ENCODE data around the gene SLC22A23.
A peak's percentile ranks its signal among the peaks of the same experiment; 100 is the strongest.
"Not testable (repeated sequence)": the region's sequence is repeated elsewhere in the genome, so short reads cannot be mapped to it uniquely, and the experiment has no call there.

The SLC22A23 gene

DNA sequence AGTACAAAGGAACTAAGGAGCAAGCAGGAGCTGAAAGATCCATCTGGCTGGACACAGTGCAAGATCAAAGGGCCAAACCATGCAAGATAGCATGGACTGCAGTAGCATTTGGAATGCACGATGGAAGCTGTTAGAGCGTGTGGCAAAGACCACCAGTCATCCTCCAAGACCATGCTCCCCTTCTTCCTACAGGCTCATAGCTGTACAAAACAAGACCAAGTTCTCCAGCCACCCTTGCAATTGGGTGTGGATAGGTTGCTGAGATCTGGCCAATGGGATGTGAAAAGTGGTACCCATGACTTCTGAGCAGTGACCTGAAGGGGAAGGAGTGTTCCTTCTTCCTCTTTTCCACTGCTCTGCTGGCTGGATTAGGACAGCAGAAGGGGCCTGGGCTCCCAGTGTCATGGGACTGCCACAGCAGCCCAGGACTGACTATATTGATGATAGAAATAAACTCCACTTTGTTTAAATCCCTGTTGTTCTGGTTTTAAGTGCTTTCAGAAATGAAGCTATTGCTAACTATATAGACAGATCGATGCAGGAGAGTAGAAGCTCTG, 64.9 kb downstream of the SLC22A23 start:
- Histone ChIP-seq H3K4me1 (ENCODE audit: control insufficient read depth, insufficient read depth, low read length, unreplicated experiment) (peaks cover 38% of the 10 kb centered on the region), H2AFZ (ENCODE audit: low read length, unreplicated experiment) (no peak overlapping the region), H3K4me3 (ENCODE audit: low read depth, low read length) (no peak overlapping the region), H3K27ac (ENCODE audit: low read depth, low read length) (peak overlapping the region; percentile 96), H3K36me3 (ENCODE audit: insufficient read depth, low read length) (no peaks in the 10 kb centered on the region), H3K79me2 (ENCODE audit: control insufficient read depth, insufficient read depth, low read length, unreplicated experiment) (peaks cover 2% of the 10 kb centered on the region), H3K27me3 (ENCODE audit: insufficient read depth, low read length) (no peaks in the 10 kb centered on the region)

DNA sequence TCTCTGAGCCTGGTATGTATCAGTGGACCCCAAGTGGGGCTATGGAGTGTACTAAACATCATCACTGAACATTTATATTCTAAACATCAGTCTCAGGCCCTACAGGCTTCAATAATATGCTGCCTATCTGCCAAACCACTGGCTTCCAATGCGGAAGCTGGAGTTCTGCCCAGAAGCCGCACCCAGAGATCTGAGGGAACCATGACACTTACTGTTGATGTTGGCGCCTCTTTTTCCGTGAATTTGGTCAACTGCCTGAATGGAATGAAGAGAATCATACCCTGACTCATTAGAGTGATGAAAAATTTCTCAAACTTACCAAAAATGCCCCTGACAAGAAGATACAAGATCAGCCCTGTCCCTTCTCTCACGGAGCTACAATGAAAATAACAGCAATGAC, 66.2 kb downstream of the SLC22A23 start:
- no peaks in the 10 kb centered on the region for H3K27me3 ChIP-seq (ENCODE audit: insufficient read depth, low read length)
- H2AFZ ChIP-seq (ENCODE audit: low read length, unreplicated experiment), result peak overlapping the region; percentile 26
- H3K4me3 ChIP-seq (ENCODE audit: low read depth, low read length), result peak overlapping the region; percentile 31; the same call in 1 of the 2 replicates
- H3K79me2 ChIP-seq (ENCODE audit: control insufficient read depth, insufficient read depth, low read length, unreplicated experiment), result peaks cover 2% of the 10 kb centered on the region
- H3K4me1 ChIP-seq (ENCODE audit: control insufficient read depth, insufficient read depth, low read length, unreplicated experiment), result peaks cover 42% of the 10 kb centered on the region
- H3K36me3 ChIP-seq (ENCODE audit: insufficient read depth, low read length), result no peaks in the 10 kb centered on the region
- H3K27ac ChIP-seq (ENCODE audit: low read depth, low read length), result peak overlapping the region; percentile 96

DNA sequence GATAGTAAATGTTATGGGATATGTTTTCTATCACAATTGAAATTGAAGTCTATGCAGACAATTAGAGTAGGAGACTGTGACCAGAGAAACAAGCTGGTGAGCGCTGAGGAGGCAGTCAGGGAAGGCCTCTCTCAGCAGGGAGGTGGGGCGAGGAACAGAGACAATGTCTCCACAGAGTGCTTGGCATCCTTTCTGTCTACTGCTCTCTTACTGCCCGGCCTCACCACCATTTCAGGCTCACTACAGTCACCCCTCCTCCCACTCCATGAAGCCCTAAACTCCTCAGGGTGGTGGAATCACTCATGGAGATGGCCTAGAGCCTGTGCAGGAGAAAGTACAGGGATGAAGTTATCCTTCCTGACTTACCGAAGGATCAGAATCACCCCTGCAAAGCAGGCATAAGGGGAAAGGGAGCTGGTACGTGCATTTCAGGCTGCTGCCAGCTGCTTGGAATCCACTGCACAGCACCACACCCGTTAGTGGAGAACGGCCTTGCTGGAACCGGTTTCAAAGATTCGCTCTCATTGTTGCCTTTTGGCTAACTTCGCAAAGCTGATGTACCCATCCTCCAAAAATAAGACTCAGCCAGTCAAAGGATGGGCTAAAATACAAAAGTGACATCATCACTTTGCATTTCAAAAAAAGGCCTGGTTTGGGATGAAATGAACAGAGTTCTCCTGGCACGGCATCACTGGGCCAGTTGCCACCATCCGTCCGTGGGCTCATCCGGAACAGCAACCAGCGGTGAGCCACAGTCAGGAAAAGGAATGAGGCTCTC, 67.3 kb downstream of the SLC22A23 start:
- H3K36me3 ChIP-seq (ENCODE audit: insufficient read depth, low read length), result no peaks in the 10 kb centered on the region
- H3K79me2 ChIP-seq (ENCODE audit: control insufficient read depth, insufficient read depth, low read length, unreplicated experiment), result peaks cover 2% of the 10 kb centered on the region
- H3K27me3 ChIP-seq (ENCODE audit: insufficient read depth, low read length), result no peaks in the 10 kb centered on the region

DNA sequence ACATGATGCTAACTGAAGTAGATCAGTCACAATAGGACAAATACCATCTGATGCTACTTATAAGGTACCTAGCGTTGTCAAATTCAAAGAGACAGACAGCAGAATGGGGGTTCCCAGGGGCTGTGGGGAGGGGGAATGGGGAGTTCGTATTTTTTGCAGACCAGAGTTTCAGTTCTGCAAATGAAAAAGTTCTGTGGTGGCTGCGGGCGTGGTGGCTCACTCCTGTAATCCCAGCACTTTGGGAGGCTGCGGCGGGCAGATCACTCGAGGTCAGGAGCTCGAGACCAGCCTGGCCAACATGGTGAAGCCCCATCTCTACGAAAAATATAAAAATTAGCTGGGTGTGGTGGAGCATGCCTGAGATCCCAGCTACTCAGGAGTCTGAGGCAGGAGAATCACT, 68.1 kb downstream of the SLC22A23 start:
- Histone ChIP-seq H3K4me3 (ENCODE audit: low read depth, low read length) (no peak overlapping the region), H3K79me2 (ENCODE audit: control insufficient read depth, insufficient read depth, low read length, unreplicated experiment) (peaks cover 2% of the 10 kb centered on the region), H3K36me3 (ENCODE audit: insufficient read depth, low read length) (no peaks in the 10 kb centered on the region), H3K4me1 (ENCODE audit: control insufficient read depth, insufficient read depth, low read length, unreplicated experiment) (peaks cover 50% of the 10 kb centered on the region), H3K27ac (ENCODE audit: low read depth, low read length) (no peak overlapping the region), H3K27me3 (ENCODE audit: insufficient read depth, low read length) (no peaks in the 10 kb centered on the region), H2AFZ (ENCODE audit: low read length, unreplicated experiment) (no peak overlapping the region)

More for the DNA sequence above, 67.3 kb downstream of the SLC22A23 start:
- Histone ChIP-seq H3K4me3 (ENCODE audit: low read depth, low read length) (peak overlapping the region; percentile 42), H2AFZ (ENCODE audit: low read length, unreplicated experiment) (peak overlapping the region; percentile 19), H3K27ac (ENCODE audit: low read depth, low read length) (peak overlapping the region; percentile 96), H3K4me1 (ENCODE audit: control insufficient read depth, insufficient read depth, low read length, unreplicated experiment) (peaks cover 47% of the 10 kb centered on the region)

- H3K4me3 ChIP-seq (ENCODE audit: low read depth, low read length), result no peak overlapping the region
- H3K4me1 ChIP-seq (ENCODE audit: control insufficient read depth, insufficient read depth, low read length, unreplicated experiment), result peaks cover 52% of the 10 kb centered on the region
- no peaks in the 10 kb centered on the region for H3K36me3 ChIP-seq (ENCODE audit: insufficient read depth, low read length)
- no peaks in the 10 kb centered on the region for H3K27me3 ChIP-seq (ENCODE audit: insufficient read depth, low read length)
- no peak overlapping the region for H2AFZ ChIP-seq (ENCODE audit: low read length, unreplicated experiment)
- H3K79me2 ChIP-seq (ENCODE audit: control insufficient read depth, insufficient read depth, low read length, unreplicated experiment), result peaks cover 2% of the 10 kb centered on the region
- H3K27ac ChIP-seq (ENCODE audit: low read depth, low read length), result no peak overlapping the region
Observed at GRCh38 chr6:3386374-3386857, 70.4 kb downstream of the SLC22A23 start.

- H3K4me1 ChIP-seq (ENCODE audit: control insufficient read depth, insufficient read depth, low read length, unreplicated experiment), result peaks cover 45% of the 10 kb centered on the region
- H3K27ac ChIP-seq (ENCODE audit: low read depth, low read length), result no peak overlapping the region
- H3K4me3 ChIP-seq (ENCODE audit: low read depth, low read length), result no peak overlapping the region
Observed at GRCh38 chr6:3385660-3386151, 71.1 kb downstream of the SLC22A23 start.

DNA sequence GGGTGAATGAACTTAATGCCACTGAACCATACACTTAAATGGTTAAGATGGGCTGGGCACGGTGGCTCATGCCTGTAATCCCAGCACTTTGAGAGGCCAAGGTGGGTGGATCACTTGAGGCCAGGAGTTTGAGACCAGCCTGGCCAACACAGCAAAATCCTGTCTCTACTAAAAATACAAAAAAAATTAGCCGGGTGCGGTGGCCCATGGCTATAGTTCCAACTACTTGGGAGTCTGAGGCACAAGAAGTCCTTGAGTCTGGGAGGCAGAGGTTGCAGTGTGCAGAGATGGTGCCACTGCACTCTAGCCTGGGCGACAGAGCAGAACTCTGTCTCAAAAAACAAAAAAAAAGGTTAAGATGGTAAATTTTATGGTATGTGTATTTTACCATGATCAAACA, 71.7 kb downstream of the SLC22A23 start:
- H2AFZ ChIP-seq (ENCODE audit: low read length, unreplicated experiment); H3K79me2 ChIP-seq (ENCODE audit: control insufficient read depth, insufficient read depth, low read length, unreplicated experiment); H3K4me3 ChIP-seq (ENCODE audit: low read depth, low read length); H3K36me3 ChIP-seq (ENCODE audit: insufficient read depth, low read length); H3K27me3 ChIP-seq (ENCODE audit: insufficient read depth, low read length); H3K27ac ChIP-seq (ENCODE audit: low read depth, low read length): not testable (repeated sequence)
- peaks cover 40% of the 10 kb centered on the region for H3K4me1 ChIP-seq (ENCODE audit: control insufficient read depth, insufficient read depth, low read length, unreplicated experiment)

More at GRCh38 chr6:3385660-3386151, 71.1 kb downstream of the SLC22A23 start:
- Histone ChIP-seq H3K79me2 (ENCODE audit: control insufficient read depth, insufficient read depth, low read length, unreplicated experiment) (peaks cover 2% of the 10 kb centered on the region), H3K27me3 (ENCODE audit: insufficient read depth, low read length) (no peaks in the 10 kb centered on the region), H2AFZ (ENCODE audit: low read length, unreplicated experiment) (no peak overlapping the region), H3K36me3 (ENCODE audit: insufficient read depth, low read length) (no peaks in the 10 kb centered on the region)

GRCh38 chr6:3384241-3385143, 72.4 kb downstream of the SLC22A23 start:
- Histone ChIP-seq H3K4me3 (ENCODE audit: low read depth, low read length) (no peak overlapping the region), H3K79me2 (ENCODE audit: control insufficient read depth, insufficient read depth, low read length, unreplicated experiment) (peaks cover 2% of the 10 kb centered on the region), H3K4me1 (ENCODE audit: control insufficient read depth, insufficient read depth, low read length, unreplicated experiment) (peaks cover 34% of the 10 kb centered on the region), H3K36me3 (ENCODE audit: insufficient read depth, low read length) (no peaks in the 10 kb centered on the region), H3K27ac (ENCODE audit: low read depth, low read length) (no peak overlapping the region), H3K27me3 (ENCODE audit: insufficient read depth, low read length) (no peaks in the 10 kb centered on the region), H2AFZ (ENCODE audit: low read length, unreplicated experiment) (no peak overlapping the region)

DNA sequence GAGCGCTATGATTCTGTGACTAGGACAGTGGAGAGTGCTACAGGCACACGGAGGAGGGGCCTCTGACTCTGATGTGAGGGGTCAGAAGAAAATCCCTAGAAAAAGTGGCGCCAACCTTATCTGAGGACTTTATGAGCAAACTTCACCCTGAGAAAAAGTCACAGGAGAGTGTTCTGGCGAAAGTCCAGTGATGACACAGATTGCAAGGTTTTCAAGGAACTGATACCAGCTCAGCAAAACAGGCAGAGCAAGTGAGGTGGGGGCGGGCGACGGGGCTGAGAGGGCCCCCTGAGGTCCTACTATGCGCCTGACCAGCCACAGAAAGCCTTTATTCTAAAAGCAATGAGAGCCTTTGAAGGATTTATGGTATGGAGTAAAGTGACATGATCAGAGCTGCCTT, 73.3 kb downstream of the SLC22A23 start:
- H3K36me3 ChIP-seq (ENCODE audit: insufficient read depth, low read length), result no peaks in the 10 kb centered on the region
- no peak overlapping the region for H2AFZ ChIP-seq (ENCODE audit: low read length, unreplicated experiment)
- H3K27ac ChIP-seq (ENCODE audit: low read depth, low read length), result peak overlapping the region; percentile 0; the same call in 1 of the 2 replicates
- no peak overlapping the region for H3K4me3 ChIP-seq (ENCODE audit: low read depth, low read length)
- peaks cover 2% of the 10 kb centered on the region for H3K79me2 ChIP-seq (ENCODE audit: control insufficient read depth, insufficient read depth, low read length, unreplicated experiment)
- no peaks in the 10 kb centered on the region for H3K27me3 ChIP-seq (ENCODE audit: insufficient read depth, low read length)
- H3K4me1 ChIP-seq (ENCODE audit: control insufficient read depth, insufficient read depth, low read length, unreplicated experiment), result peaks cover 30% of the 10 kb centered on the region

Measured in ACC112 (cell line).